A549 (cell line): ENCODE data around the gene RIN3. TPM values are rescaled to one million over a fixed set of nuclear protein-coding genes. Genes with fewer than 3 reads are reported as not detected.
A peak's percentile ranks its signal among the peaks of the same experiment; 100 is the strongest.

Experiments used
- ATAC-seq, 2 experiments: fragments of 200-7000 bp in 1 of 2; fragments of >200 bp in 1 of 2; cut with Nextera tagmentation in 1 of 2; cut with Tn5 transposase in 1 of 2; 3 replicates each; pipeline versions ENCODE4 v1.8.0 to v1.9.1; 2018 to 2020; ENCODE audit warnings: mild to moderate bottlenecking in 1 of 2, moderate library complexity in 1 of 2
- CTCF ChIA-PET: fragments of 300-600 bp; sonication (Branson Sonifier 250); formaldehyde crosslinking; extraction: SDS; loops from one replicate; lab custom pipeline; 2021; ENCODE audit warnings: antibody characterized with exemption, inconsistent platforms; lab: Yijun Ruan, JAX
- POLR2A ChIA-PET: fragments of 350-600 bp; formaldehyde crosslinking; extraction: SDS; loops from one replicate; lab custom pipeline; 2021; ENCODE audit warnings: antibody characterized with exemption, inconsistent platforms; lab: Yijun Ruan, JAX
- DNase-seq, 2 experiments: peaks; one replicate each; pipeline versions ENCODE4 v3.0.0 to v3.0.0-alpha.2; 2011 to 2016; ENCODE audit warnings: low read depth in 1 of 2, low spot score in 1 of 2
- FAIRE-seq: peaks from 2 replicates; lab custom pipeline; 2011; peaks lifted over from hg19 to GRCh38; lab: Jason Lieb, UNC
- H3K27ac ChIP-seq, 2 experiments: fragments of >200 bp; sonication (Bioruptor Twin); formaldehyde crosslinking; 3 replicates each; pipeline ENCODE4 v1.5.1; 2016 to 2017
- H3K4me1 ChIP-seq: fragments of >200 bp; sonication (Bioruptor Twin); formaldehyde crosslinking; 3 replicates; pipeline ENCODE4 v1.6.1; 2016
- H3K4me2 ChIP-seq: fragments of >200 bp; sonication (Bioruptor Twin); formaldehyde crosslinking; 3 replicates; pipeline ENCODE4 v1.6.1; 2016
- H3K4me3 ChIP-seq: fragments of >200 bp; sonication (Bioruptor Twin); formaldehyde crosslinking; 3 replicates; pipeline ENCODE4 v1.5.1; 2016
- H3K9me3 ChIP-seq: fragments of >200 bp; sonication (Bioruptor Twin); formaldehyde crosslinking; 3 replicates; pipeline ENCODE4 v1.6.1; 2016
- CEBPB ChIP-seq, 2 experiments: fragments of >200 bp in 1 of 2; sonication (Bioruptor Twin) in 1 of 2; formaldehyde crosslinking in 1 of 2; IDR thresholded peaks; 2 replicates each; pipeline ENCODE4 v1.6.1; 2012 to 2016
- CHD4 ChIP-seq: fragments of 200-600 bp; sonication (generic); IDR thresholded peaks from 2 replicates; pipeline ENCODE4 v1.6.1; 2016; ENCODE audit warnings: antibody characterized with exemption, mild to moderate bottlenecking, borderline replicate concordance
- EP300 ChIP-seq, 2 experiments: fragments of >200 bp; sonication (Bioruptor Twin); formaldehyde crosslinking; IDR thresholded peaks; 2 replicates in 1 of 2; 3 replicates in 1 of 2; pipeline ENCODE4 v1.6.1; 2016 to 2017
- FOSL2 ChIP-seq, 2 experiments: fragments of 450-650 bp in 1 of 2; fragments of >200 bp in 1 of 2; sonication (Bioruptor Twin) in 1 of 2; formaldehyde crosslinking; IDR thresholded peaks; 2 replicates each; pipeline versions ENCODE4 v1.5.0 to v1.6.1; 2016 to 2020; ENCODE audit warnings: mild to moderate bottlenecking in 1 of 2, moderate library complexity in 1 of 2
- GATA3 ChIP-seq: IDR thresholded peaks from 2 replicates; pipeline ENCODE4 v1.6.1; 2012; ENCODE audit warnings: borderline replicate concordance
- HES2 ChIP-seq: fragments of >200 bp; sonication (Bioruptor Twin); formaldehyde crosslinking; IDR thresholded peaks from 2 replicates; pipeline ENCODE4 v1.6.1; 2016
- HEYL ChIP-seq: fragments of 250-450 bp; sonication (Bioruptor Pico); IDR thresholded peaks from 2 replicates; pipeline ENCODE4 v1.8.0; 2021; ENCODE audit warnings: mild to moderate bottlenecking, moderate library complexity
- JUN ChIP-seq, 2 experiments: fragments of >200 bp; sonication (Bioruptor Twin); formaldehyde crosslinking; IDR thresholded peaks; 2 replicates in 1 of 2; 3 replicates in 1 of 2; pipeline ENCODE4 v1.6.1; 2016 to 2017
- MAFK ChIP-seq: fragments of 450-650 bp; IDR thresholded peaks from 2 replicates; pipeline ENCODE4 v1.6.1; 2014; ENCODE audit not compliant: partially characterized antibody
- RFX5 ChIP-seq: fragments of 450-650 bp; IDR thresholded peaks from 2 replicates; pipeline ENCODE4 v1.7.1; 2014; ENCODE audit warnings: antibody characterized with exemption, mild to moderate bottlenecking, moderate library complexity
- USF2 ChIP-seq: fragments of 450-650 bp; IDR thresholded peaks from 2 replicates; pipeline ENCODE4 v1.6.1; 2014; ENCODE audit warnings: antibody characterized with exemption
- ZFP36 ChIP-seq: fragments of 450-650 bp; IDR thresholded peaks from 2 replicates; pipeline ENCODE4 v1.6.1; 2014; ENCODE audit warnings: borderline replicate concordance; ENCODE audit not compliant: partially characterized antibody
- WGBS: methylation state at CpG from one replicate; pipeline ENCODE4 v1.1.6; 2017; ENCODE audit errors: missing lambda C conversion rate; 5-methylcytosine and 5-hydroxymethylcytosine counted together
- polyA plus RNA-seq, 4 experiments: library from polyadenylated mRNA; depleted of rRNA in 3 of 4; stranded (reverse); fragments of >200 nt; fragmentation: RNase III in 1 of 4; extraction: RNeasy Plus Mini Kit Qiagen cat#74134 plus additional on column Dnase treatment in 1 of 4; gene quantifications; 2 replicates in 3 of 4; 3 replicates in 1 of 4; pipeline ENCODE4 v1.2.3, GENCODE V29; 2011 to 2017

Gene RIN3
- polyA plus RNA-seq, 2 of the 4 experiments (the other 2 are of a cell fraction) = 5.6 to 14.5 TPM

GRCh38 chr14:92724516-92725340, 211.1 kb downstream of the RIN3 start:
- POLR2A ChIA-PET = interaction anchor here (1.0 to 2.9 kb wide), 2 partner anchors 14 to 24 kb away, joined by 3 to 30 read pairs; partner anchors contain the start of gene LGMN
- 76% methylated on average over 14 of the region's 14 CpGs for WGBS
- H3K4me3 ChIP-seq = no peak overlapping the region
- H3K4me1 ChIP-seq = peaks cover 58% of the 10 kb centered on the region
- peaks cover 3% of the 10 kb centered on the region; the same call in 1 of the 3 replicates for H3K9me3 ChIP-seq
- CTCF ChIA-PET = interaction anchor here (2.4 to 6.2 kb wide), 3 partner anchors 10 to 59 kb away, joined by 6 to 54 read pairs (median 14); no protein-coding TSS in a partner anchor
- peak in 1 of 2 experiments; percentile 10; a peak in 3 of 6 replicates for ATAC-seq
- H3K4me2 ChIP-seq = peak overlapping the region; percentile 27
- TF ChIP-seq CEBPB (IDR thresholded peaks at IDR 0.05) = peak in 1 of 2 experiments; percentile 68; a peak in 2 of 4 replicates
- TF ChIP-seq JUN (IDR thresholded peaks at IDR 0.05) = no peak
- peak overlapping the region; percentile 57 to 86 for H3K27ac ChIP-seq
- FAIRE-seq = no peak
- peak in 1 of 2 experiments; percentile 53 for DNase-seq

GRCh38 chr14:92726135-92726932, 212.8 kb downstream of the RIN3 start:
- Histone ChIP-seq H3K9me3 (peaks cover 3% of the 10 kb centered on the region; the same call in 1 of the 3 replicates), H3K4me2 (peak overlapping the region; percentile 60)
- POLR2A ChIA-PET = interaction anchor here (1.0 to 2.9 kb wide), 2 partner anchors 15 to 22 kb away, joined by 3 to 30 read pairs; partner anchors contain the start of gene LGMN
- peak; percentile 87 to 93 for DNase-seq
- peak; percentile 42; the same call in 1 of the 2 replicates for TF ChIP-seq USF2
- no peak for TF ChIP-seq EP300 (IDR thresholded peaks at IDR 0.05)
- peak; percentile 31 for TF ChIP-seq MAFK
- no peak for TF ChIP-seq RFX5
- TF ChIP-seq FOSL2 (IDR thresholded peaks at IDR 0.05) = 0 out of 2 replicates have a peak, but pooled peaks have one; percentile 24
- peak; percentile 71 for TF ChIP-seq FOSL2 (CRISPR knock-in tag; IDR thresholded peaks at IDR 0.05)
- TF ChIP-seq, all 56 proteins: peak for 3
- ATAC-seq (peak; percentile 94 to 96), FAIRE-seq (no peak)
- Histone ChIP-seq H3K4me3 (no peak overlapping the region), H3K4me1 (peaks cover 52% of the 10 kb centered on the region), H3K27ac (peak overlapping the region; percentile 75 to 86)
- CTCF ChIA-PET = interaction anchor here (1.3 to 6.2 kb wide), 6 partner anchors 11 to 58 kb away, joined by 3 to 54 read pairs (median 8); partner anchors contain the start of gene LGMN
- WGBS = 43% methylated on average over 12 of the region's 12 CpGs

GRCh38 chr14:92726933-92727262, 213.3 kb downstream of the RIN3 start:
- H3K4me2 ChIP-seq = peak overlapping the region; percentile 60
- no peak overlapping the region for H3K4me3 ChIP-seq
- WGBS = 90% methylated on average over 8 of the region's 8 CpGs
- FAIRE-seq = no peak
- H3K4me1 ChIP-seq = peaks cover 52% of the 10 kb centered on the region
- CTCF ChIA-PET = interaction anchor here (1.3 to 6.2 kb wide), 6 partner anchors 12 to 57 kb away, joined by 3 to 54 read pairs (median 8); partner anchors contain the start of gene LGMN
- H3K27ac ChIP-seq = peak overlapping the region; percentile 75 to 86
- TF ChIP-seq HES2 = no peak
- TF ChIP-seq CHD4 = no peak
- peak; percentile 34; the same call in 1 of the 2 replicates for TF ChIP-seq GATA3
- no peak for ATAC-seq
- POLR2A ChIA-PET = interaction anchor here (0.6 to 2.9 kb wide), 2 partner anchors 18 to 22 kb away, joined by 9 to 30 read pairs; partner anchors contain the start of gene LGMN
- DNase-seq = no peak
- peaks cover 8% of the 10 kb centered on the region; the same call in 2 of the 3 replicates for H3K9me3 ChIP-seq

- CTCF ChIA-PET = interaction anchor here (0.6 to 6.2 kb wide), 4 partner anchors 14 to 582 kb away, joined by 3 to 54 read pairs (median 4); no protein-coding TSS in a partner anchor
- Histone ChIP-seq H3K4me3 (no peak overlapping the region), H3K4me2 (no peak overlapping the region), H3K4me1 (peaks cover 52% of the 10 kb centered on the region), H3K27ac (peak overlapping the region in 1 of 2 experiments; percentile 73; a peak in 3 of 6 replicates), H3K9me3 (peaks cover 9% of the 10 kb centered on the region; the same call in 2 of the 3 replicates)
- POLR2A ChIA-PET = interaction anchor here (1.6 kb wide), 1 partner anchor 20 kb away, joined by 7 read pairs; the partner anchor contains the start of gene LGMN
- ATAC-seq = no peak
- peak; percentile 7 for TF ChIP-seq ZFP36
- TF ChIP-seq CEBPB (IDR thresholded peaks at IDR 0.05) = peak; percentile 27; a peak in 2 of 4 replicates
- no peak for TF ChIP-seq JUN (IDR thresholded peaks at IDR 0.05)
- TF ChIP-seq EP300 (IDR thresholded peaks at IDR 0.05) = no peak
- no peak for TF ChIP-seq HEYL
- WGBS = 64% methylated on average over 8 of the region's 8 CpGs
- peak in 1 of 2 experiments; percentile 28 for DNase-seq
- FAIRE-seq = no peak
Measured at GRCh38 chr14:92728759-92729364, 215.3 kb downstream of the RIN3 start.
